ENCODE results near the gene ARPC1B. TPM values are rescaled to one million over a fixed set of nuclear protein-coding genes. Genes with fewer than 3 reads are reported as not detected.

Gene ARPC1B
- total and polyA plus RNA-seq, 2 experiments from 2014 or later, result 101 to 132 TPM

GRCh38 chr7:99366646-99367045 is 7.9 kb upstream of the ARPC1B start (continued):
- no peak for TF ChIP-seq ZNF462 (CRISPR knock-in tag; IDR thresholded peaks at IDR 0.05)
- no peak for TF ChIP-seq EZH2phosphoT487 (IDR thresholded peaks at IDR 0.05; ENCODE audit: unreplicated experiment)
- TF ChIP-seq ZNF331 (CRISPR knock-in tag; IDR thresholded peaks at IDR 0.05; ENCODE audit: low read depth), result no peak

- Histone ChIP-seq H4K20me1 (replicated peaks; ENCODE audit: insufficient read depth) (no peaks in the 10 kb centered on the region), H3K36me3 (ENCODE audit: insufficient read depth) (peaks cover 8% of the 10 kb centered on the region; the same call in 1 of the 2 replicates), H3K27ac (ENCODE audit: low read depth) (no peak overlapping the region; the same call in 1 of the 2 replicates), H3K79me2 (replicated peaks; ENCODE audit: insufficient read depth) (no peaks in the 10 kb centered on the region), H3K4me1 (ENCODE audit: insufficient read depth) (peaks cover 5% of the 10 kb centered on the region), H3K27me3 (ENCODE audit: insufficient read depth) (no peaks in the 10 kb centered on the region), H3K4me2 (no peak overlapping the region), H2AFZ (no peak overlapping the region), H3F3A (replicated peaks; ENCODE audit: low read depth) (0 out of 2 replicates have a peak, but pooled peaks cover 8% of the 10 kb centered on the region), H3K9me2 (ENCODE audit: insufficient read depth) (no peaks in the 10 kb centered on the region), H3K4me3 (no peak overlapping the region)
- DNase-seq (ENCODE audit: low spot score) (peak; percentile 23), ATAC-seq (no peak)
- Mint-ChIP-seq H3K4me3 (no peak overlapping the region), H3K27me3 (ENCODE audit: insufficient read depth, low read depth, poor library complexity) (peaks cover 9% of the 10 kb centered on the region), H3K27ac (no peak overlapping the region), H3K36me3 (ENCODE audit: low read depth) (peaks cover 19% of the 10 kb centered on the region), H3K9me3 (no peaks in the 10 kb centered on the region), H3K4me1 (peaks cover 20% of the 10 kb centered on the region)
- no peak for TF ChIP-seq ZNF462 (CRISPR knock-in tag; IDR thresholded peaks at IDR 0.05)
These were observed 5.7 kb upstream of the ARPC1B start for GRCh38 chr7:99368750-99369389.

Data from GM23338 (cell line).